Heart left ventricle (tissue), 13 donors: Measurements from ENCODE around the gene VPS37C.

Experiments used
- CTCF ChIP-seq, 12 donors: fragments of 200-600 bp; sonication (generic) in 4 of 12; IDR thresholded peaks; one replicate each; pipeline versions ENCODE4 v1.5.0 to v1.8.0; 2018 to 2022; ENCODE audit warnings: antibody characterized with exemption in 12 of 12, mild to moderate bottlenecking in 5 of 12
- POLR2A ChIP-seq, 2 donors: fragments of 450-650 bp; IDR thresholded peaks; one replicate each; pipeline ENCODE4 v1.6.1; 2017; ENCODE audit warnings: antibody characterized with exemption in 2 of 2, mild to moderate bottlenecking in 2 of 2, moderate library complexity in 2 of 2
- donor health status: ischemic (EF 13 %, LVEDD 7.1; RV severe dilation, severe dysfunction).
- donor health status: DM: no; HTN: yes; CAD: no.
- donor health status: DM: no; HTN: no; CAD: no.
- donor health status: ischemic (EF 25% LVEDD 6.9; RV normal size, moderate dysfunction).
- donor health status: ischemic (EF 25% LVEDD 5.7; RV mildly dilated, moderate dysfunction).
- donor health status: ischemic (EF 35%, LVEDD 5.7; RV mildly dilated, moderate dysfunction).
- donor health status: nonischemic (EF 11% LVEDD 7.7; RV severe dilation, severe dysfunction).
- donor health status: DM: yes; HTN: yes; CAD: no.
- donor health status: PGD.
- donor health status: ischemic (EF 29% LVEDD 5.4; RV normal size, mild dysfunction).
- donor health status: nonischemic (EF 23%, LVEDD 6.1; RV moderate dilation, normal function).

- TF ChIP-seq CTCF (IDR thresholded peaks at IDR 0.05) = no peak
- TF ChIP-seq POLR2A (IDR thresholded peaks at IDR 0.05) = no peak
These were observed 588 bp downstream of the VPS37C start for GRCh38 chr11:61160487-61161189.
